GM23338 (cell line): ENCODE data around the gene RAMAC. TPM values are rescaled to one million over a fixed set of nuclear protein-coding genes. Genes with fewer than 3 reads are reported as not detected.

ENCODE experiments used
- ATAC-seq: fragments of 200-7000 bp; cut with Tn5 transposase; 3 replicates; pipeline ENCODE4 v1.9.1; 2020
- DNase-seq: peaks from one replicate; pipeline ENCODE4 v3.0.0-alpha.2; 2015; ENCODE audit warnings: low spot score
- H2AFZ ChIP-seq: fragments of 200-600 bp; sonication (generic); 2 replicates; pipeline ENCODE4 v1.8.0; 2016; ENCODE audit warnings: antibody characterized with exemption, mild to moderate bottlenecking, moderate library complexity
- H3F3A ChIP-seq: fragments of 200-600 bp; sonication (generic); replicated peaks from 2 replicates; pipeline ENCODE4 v1.8.0; 2017; ENCODE audit warnings: antibody characterized with exemption, mixed run types, low read depth
- H3K27ac ChIP-seq: fragments of 200-600 bp; sonication (generic); 2 replicates; pipeline ENCODE4 v1.6.1; 2016; ENCODE audit warnings: low read depth
- H3K27me3 ChIP-seq: fragments of 200-600 bp; sonication (generic); 2 replicates; pipeline ENCODE4 v1.8.0; 2016; ENCODE audit warnings: mild to moderate bottlenecking, mixed run types, moderate library complexity; ENCODE audit not compliant: insufficient read depth
- H3K36me3 ChIP-seq: fragments of 200-600 bp; sonication (generic); 2 replicates; pipeline ENCODE4 v1.8.0; 2016; ENCODE audit warnings: mild to moderate bottlenecking; ENCODE audit not compliant: insufficient read depth
- H3K4me1 ChIP-seq: fragments of 200-600 bp; sonication (generic); 2 replicates; pipeline ENCODE4 v1.8.0; 2016; ENCODE audit warnings: mild to moderate bottlenecking, moderate library complexity; ENCODE audit not compliant: insufficient read depth
- H3K4me2 ChIP-seq: fragments of 200-600 bp; sonication (generic); 2 replicates; pipeline ENCODE4 v1.7.1; 2017; ENCODE audit warnings: mixed run types
- H3K4me3 ChIP-seq: fragments of 200-600 bp; sonication (generic); 2 replicates; pipeline ENCODE4 v1.6.1; 2016; ENCODE audit warnings: mixed run types
- H3K79me2 ChIP-seq: fragments of 200-600 bp; sonication (generic); replicated peaks from 2 replicates; pipeline ENCODE4 v1.8.0; 2017; ENCODE audit warnings: mild to moderate bottlenecking; ENCODE audit not compliant: insufficient read depth
- H3K9me2 ChIP-seq: fragments of 200-600 bp; sonication (generic); 2 replicates; pipeline ENCODE4 v1.8.0; 2017; ENCODE audit not compliant: insufficient read depth
- H4K20me1 ChIP-seq: fragments of 200-600 bp; sonication (generic); replicated peaks from 2 replicates; pipeline ENCODE4 v1.8.0; 2017; ENCODE audit warnings: mild to moderate bottlenecking; ENCODE audit not compliant: insufficient read depth
- H3K27ac Mint-ChIP-seq: 2 replicates; pipeline ENCODE4 v1.8.0; 2020; ENCODE audit warnings: inconsistent platforms, mild to moderate bottlenecking, moderate library complexity, mixed read lengths
- H3K27me3 Mint-ChIP-seq: 3 replicates; pipeline ENCODE4 v1.8.0; 2022; ENCODE audit warnings: low read depth, mild to moderate bottlenecking, moderate library complexity, mixed read lengths, inconsistent platforms; ENCODE audit not compliant: insufficient read depth, poor library complexity
- H3K36me3 Mint-ChIP-seq: 3 replicates; pipeline ENCODE4 v1.8.0; 2021; ENCODE audit warnings: low read depth, mild to moderate bottlenecking, inconsistent platforms, moderate library complexity, mixed read lengths
- H3K4me1 Mint-ChIP-seq: 3 replicates; pipeline ENCODE4 v1.8.0; 2020; ENCODE audit warnings: mild to moderate bottlenecking, inconsistent platforms, mixed read lengths
- H3K4me3 Mint-ChIP-seq: 3 replicates; pipeline ENCODE4 v1.8.0; 2021; ENCODE audit warnings: moderate library complexity, mild to moderate bottlenecking, inconsistent platforms, mixed read lengths
- H3K9me3 Mint-ChIP-seq: 3 replicates; pipeline ENCODE4 v1.8.0; 2020; ENCODE audit warnings: moderate library complexity, mild to moderate bottlenecking, inconsistent platforms, mixed read lengths
- CREB1 ChIP-seq: fragments of 250-450 bp; sonication (Bioruptor Pico); IDR thresholded peaks from 2 replicates; pipeline ENCODE4 v1.5.0; 2020; ENCODE audit warnings: low read depth, mild to moderate bottlenecking, moderate library complexity
- JUNB ChIP-seq: IDR thresholded peaks from one replicate; pipeline ENCODE4 v1.6.1; 2016; ENCODE audit warnings: antibody characterized with exemption; ENCODE audit not compliant: unreplicated experiment
- POLR2AphosphoS5 ChIP-seq: IDR thresholded peaks from 2 replicates; pipeline ENCODE4 v1.6.1; 2016; ENCODE audit warnings: antibody characterized with exemption, low read depth
- ZNF114 ChIP-seq: fragments of 250-450 bp; sonication (Bioruptor Pico); IDR thresholded peaks from 2 replicates; pipeline ENCODE4 v1.5.0; 2020; ENCODE audit warnings: mild to moderate bottlenecking, moderate library complexity
- ZNF331 ChIP-seq: fragments of 250-450 bp; sonication (Bioruptor Pico); IDR thresholded peaks from 2 replicates; pipeline ENCODE4 v1.5.0; 2020; ENCODE audit warnings: low read depth, mild to moderate bottlenecking, moderate library complexity
- long read RNA-seq: library from polyadenylated mRNA; unstranded; transcript quantifications from one replicate; pipeline ENCODE4 v2.0.0, GENCODE V29; 2020; ENCODE audit not compliant: unreplicated experiment
- polyA plus RNA-seq: library from polyadenylated mRNA; unstranded; fragments of >200 nt; fragmentation: Nextera tagmentation; extraction: Ambion mirVana; gene quantifications from 2 replicates; pipeline ENCODE4 v1.2.1, GENCODE V29; 2016
- total RNA-seq: library from RNA; depleted of rRNA; stranded (reverse); fragments of >200 nt; shearing (Covaris generic); gene quantifications from 2 replicates; pipeline ENCODE4 v1.2.3, GENCODE V29; 2014; rRNA removed
- TF ChIP-seq, protein P1 (sequence below): fragments of 250-450 bp; sonication (Bioruptor Pico); IDR thresholded peaks from 2 replicates; pipeline ENCODE4 v1.5.0; 2020; ENCODE audit warnings: mild to moderate bottlenecking, moderate library complexity
- TF ChIP-seq, protein P2 (sequence below): IDR thresholded peaks from 2 replicates; pipeline ENCODE4 v1.6.1; 2016; ENCODE audit warnings: antibody characterized with exemption

RAMAC gene
- total RNA-seq, result 27.4 and 29.2 TPM in 2 replicates
- polyA plus RNA-seq, result 50.7 and 58.6 TPM in 2 replicates
- long read RNA-seq, transcript RAMAC-201 (4 exons, 1,568 nt), result major isoform, 36 of 37 reads
- long read RNA-seq, partial matches to known transcripts, result 0 of 37 reads
- long read RNA-seq, other reads (novel, unspliced or antisense), result 1 of 37 reads

DNA sequence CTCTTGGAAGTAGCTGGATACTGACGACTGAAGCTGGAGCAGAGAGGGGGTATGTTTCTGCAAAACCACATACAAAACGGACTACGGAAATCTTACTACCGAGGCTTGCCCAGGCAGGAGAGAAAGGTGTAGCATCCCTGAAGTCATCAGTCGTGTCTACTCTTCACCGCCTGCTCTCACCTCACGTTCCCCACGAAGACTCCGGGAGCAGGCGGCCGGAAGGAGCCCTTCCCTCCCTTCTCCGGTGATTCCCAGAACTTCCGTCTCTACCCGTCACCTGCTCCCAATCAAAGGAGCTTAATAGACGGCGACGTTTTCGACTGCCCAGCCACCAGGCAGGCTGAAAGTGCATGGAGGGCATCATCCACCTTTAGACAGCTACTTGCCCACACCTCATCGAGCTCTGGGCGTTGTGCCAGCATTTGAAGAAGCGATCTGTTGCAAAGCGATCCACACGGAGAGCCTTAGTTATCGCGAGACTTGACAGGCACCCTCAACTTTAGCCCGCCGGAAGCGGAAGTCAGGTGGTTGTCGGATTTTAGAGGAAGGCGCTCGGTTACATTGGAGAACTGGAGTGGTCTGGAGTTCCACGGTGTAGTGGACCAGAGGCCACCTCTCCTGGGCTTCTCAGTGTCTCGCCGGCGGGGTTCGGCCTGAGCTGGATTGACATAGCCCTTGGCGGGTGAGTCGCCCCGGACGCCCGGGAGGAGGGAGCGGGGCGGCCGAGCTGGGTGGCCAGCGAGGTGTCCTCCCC lies at the start of gene RAMAC:
TSS of gene RAMAC (plus strand) at position 523 of the 754 bp plus-strand sequence. CDS start 2,809 bp downstream, outside the sequence.
- H3K4me1 Mint-ChIP-seq, result peaks cover 15% of the 10 kb centered on the region
- Histone ChIP-seq H3K4me1 (0 out of 2 replicates have a peak, but pooled peaks cover 7% of the 10 kb centered on the region), H3K27me3 (peaks cover 11% of the 10 kb centered on the region), H3K36me3 (peaks cover 10% of the 10 kb centered on the region), H3K9me2 (peaks cover 8% of the 10 kb centered on the region), H3F3A (no peaks in the 10 kb centered on the region), H4K20me1 (0 out of 2 replicates have a peak, but pooled peaks cover 14% of the 10 kb centered on the region), H3K79me2 (peaks cover 21% of the 10 kb centered on the region), H3K4me2 (peak within 1 kb of the TSS; percentile 98), H3K4me3 (peak within 1 kb of the TSS; percentile 94), H3K27ac (no peak within 1 kb of the TSS), H2AFZ (peak within 1 kb of the TSS; percentile 94)
- peaks cover 35% of the 10 kb centered on the region for H3K36me3 Mint-ChIP-seq
- ATAC-seq, result peak; percentile 96
- peak; percentile 96 for DNase-seq
- peaks cover 9% of the 10 kb centered on the region; the same call in 1 of the 3 replicates for H3K9me3 Mint-ChIP-seq
- peak within 1 kb of the TSS; percentile 98 for H3K27ac Mint-ChIP-seq
- TF ChIP-seq CREB1 (CRISPR knock-in tag) (no peak), ZNF331 (no peak), JUNB (no peak), ZNF114 (CRISPR knock-in tag) (no peak), POLR2AphosphoS5 (peak; percentile 84)
- TF ChIP-seq, protein P1, sequence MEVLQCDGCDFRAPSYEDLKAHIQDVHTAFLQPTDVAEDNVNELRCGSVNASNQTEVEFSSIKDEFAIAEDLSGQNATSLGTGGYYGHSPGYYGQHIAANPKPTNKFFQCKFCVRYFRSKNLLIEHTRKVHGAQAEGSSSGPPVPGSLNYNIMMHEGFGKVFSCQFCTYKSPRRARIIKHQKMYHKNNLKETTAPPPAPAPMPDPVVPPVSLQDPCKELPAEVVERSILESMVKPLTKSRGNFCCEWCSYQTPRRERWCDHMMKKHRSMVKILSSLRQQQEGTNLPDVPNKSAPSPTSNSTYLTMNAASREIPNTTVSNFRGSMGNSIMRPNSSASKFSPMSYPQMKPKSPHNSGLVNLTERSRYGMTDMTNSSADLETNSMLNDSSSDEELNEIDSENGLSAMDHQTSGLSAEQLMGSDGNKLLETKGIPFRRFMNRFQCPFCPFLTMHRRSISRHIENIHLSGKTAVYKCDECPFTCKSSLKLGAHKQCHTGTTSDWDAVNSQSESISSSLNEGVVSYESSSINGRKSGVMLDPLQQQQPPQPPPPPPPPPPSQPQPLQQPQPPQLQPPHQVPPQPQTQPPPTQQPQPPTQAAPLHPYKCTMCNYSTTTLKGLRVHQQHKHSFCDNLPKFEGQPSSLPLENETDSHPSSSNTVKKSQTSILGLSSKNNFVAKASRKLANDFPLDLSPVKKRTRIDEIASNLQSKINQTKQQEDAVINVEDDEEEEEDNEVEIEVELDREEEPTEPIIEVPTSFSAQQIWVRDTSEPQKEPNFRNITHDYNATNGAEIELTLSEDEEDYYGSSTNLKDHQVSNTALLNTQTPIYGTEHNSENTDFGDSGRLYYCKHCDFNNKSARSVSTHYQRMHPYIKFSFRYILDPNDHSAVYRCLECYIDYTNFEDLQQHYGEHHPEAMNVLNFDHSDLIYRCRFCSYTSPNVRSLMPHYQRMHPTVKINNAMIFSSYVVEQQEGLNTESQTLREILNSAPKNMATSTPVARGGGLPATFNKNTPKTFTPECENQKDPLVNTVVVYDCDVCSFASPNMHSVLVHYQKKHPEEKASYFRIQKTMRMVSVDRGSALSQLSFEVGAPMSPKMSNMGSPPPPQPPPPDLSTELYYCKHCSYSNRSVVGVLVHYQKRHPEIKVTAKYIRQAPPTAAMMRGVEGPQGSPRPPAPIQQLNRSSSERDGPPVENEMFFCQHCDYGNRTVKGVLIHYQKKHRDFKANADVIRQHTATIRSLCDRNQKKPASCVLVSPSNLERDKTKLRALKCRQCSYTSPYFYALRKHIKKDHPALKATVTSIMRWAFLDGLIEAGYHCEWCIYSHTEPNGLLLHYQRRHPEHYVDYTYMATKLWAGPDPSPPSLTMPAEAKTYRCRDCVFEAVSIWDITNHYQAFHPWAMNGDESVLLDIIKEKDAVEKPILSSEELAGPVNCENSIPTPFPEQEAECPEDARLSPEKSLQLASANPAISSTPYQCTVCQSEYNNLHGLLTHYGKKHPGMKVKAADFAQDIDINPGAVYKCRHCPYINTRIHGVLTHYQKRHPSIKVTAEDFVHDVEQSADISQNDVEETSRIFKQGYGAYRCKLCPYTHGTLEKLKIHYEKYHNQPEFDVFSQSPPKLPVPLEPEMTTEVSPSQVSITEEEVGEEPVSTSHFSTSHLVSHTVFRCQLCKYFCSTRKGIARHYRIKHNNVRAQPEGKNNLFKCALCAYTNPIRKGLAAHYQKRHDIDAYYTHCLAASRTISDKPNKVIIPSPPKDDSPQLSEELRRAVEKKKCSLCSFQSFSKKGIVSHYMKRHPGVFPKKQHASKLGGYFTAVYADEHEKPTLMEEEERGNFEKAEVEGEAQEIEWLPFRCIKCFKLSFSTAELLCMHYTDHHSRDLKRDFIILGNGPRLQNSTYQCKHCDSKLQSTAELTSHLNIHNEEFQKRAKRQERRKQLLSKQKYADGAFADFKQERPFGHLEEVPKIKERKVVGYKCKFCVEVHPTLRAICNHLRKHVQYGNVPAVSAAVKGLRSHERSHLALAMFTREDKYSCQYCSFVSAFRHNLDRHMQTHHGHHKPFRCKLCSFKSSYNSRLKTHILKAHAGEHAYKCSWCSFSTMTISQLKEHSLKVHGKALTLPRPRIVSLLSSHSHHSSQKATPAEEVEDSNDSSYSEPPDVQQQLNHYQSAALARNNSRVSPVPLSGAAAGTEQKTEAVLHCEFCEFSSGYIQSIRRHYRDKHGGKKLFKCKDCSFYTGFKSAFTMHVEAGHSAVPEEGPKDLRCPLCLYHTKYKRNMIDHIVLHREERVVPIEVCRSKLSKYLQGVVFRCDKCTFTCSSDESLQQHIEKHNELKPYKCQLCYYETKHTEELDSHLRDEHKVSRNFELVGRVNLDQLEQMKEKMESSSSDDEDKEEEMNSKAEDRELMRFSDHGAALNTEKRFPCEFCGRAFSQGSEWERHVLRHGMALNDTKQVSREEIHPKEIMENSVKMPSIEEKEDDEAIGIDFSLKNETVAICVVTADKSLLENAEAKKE (CRISPR knock-in tag), result no peak
- TF ChIP-seq, protein P2, sequence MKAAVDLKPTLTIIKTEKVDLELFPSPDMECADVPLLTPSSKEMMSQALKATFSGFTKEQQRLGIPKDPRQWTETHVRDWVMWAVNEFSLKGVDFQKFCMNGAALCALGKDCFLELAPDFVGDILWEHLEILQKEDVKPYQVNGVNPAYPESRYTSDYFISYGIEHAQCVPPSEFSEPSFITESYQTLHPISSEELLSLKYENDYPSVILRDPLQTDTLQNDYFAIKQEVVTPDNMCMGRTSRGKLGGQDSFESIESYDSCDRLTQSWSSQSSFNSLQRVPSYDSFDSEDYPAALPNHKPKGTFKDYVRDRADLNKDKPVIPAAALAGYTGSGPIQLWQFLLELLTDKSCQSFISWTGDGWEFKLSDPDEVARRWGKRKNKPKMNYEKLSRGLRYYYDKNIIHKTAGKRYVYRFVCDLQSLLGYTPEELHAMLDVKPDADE, result peak; percentile 45; the same call in 1 of the 2 replicates
- H3K4me3 Mint-ChIP-seq, result peak within 1 kb of the TSS; percentile 99
- peaks cover 14% of the 10 kb centered on the region for H3K27me3 Mint-ChIP-seq
